ENCODE data around the gene JPH4.
"Not testable (repeated sequence)": the region's sequence is repeated elsewhere in the genome, so short reads cannot be mapped to it uniquely, and the experiment has no call there.

The JPH4 gene

DNA sequence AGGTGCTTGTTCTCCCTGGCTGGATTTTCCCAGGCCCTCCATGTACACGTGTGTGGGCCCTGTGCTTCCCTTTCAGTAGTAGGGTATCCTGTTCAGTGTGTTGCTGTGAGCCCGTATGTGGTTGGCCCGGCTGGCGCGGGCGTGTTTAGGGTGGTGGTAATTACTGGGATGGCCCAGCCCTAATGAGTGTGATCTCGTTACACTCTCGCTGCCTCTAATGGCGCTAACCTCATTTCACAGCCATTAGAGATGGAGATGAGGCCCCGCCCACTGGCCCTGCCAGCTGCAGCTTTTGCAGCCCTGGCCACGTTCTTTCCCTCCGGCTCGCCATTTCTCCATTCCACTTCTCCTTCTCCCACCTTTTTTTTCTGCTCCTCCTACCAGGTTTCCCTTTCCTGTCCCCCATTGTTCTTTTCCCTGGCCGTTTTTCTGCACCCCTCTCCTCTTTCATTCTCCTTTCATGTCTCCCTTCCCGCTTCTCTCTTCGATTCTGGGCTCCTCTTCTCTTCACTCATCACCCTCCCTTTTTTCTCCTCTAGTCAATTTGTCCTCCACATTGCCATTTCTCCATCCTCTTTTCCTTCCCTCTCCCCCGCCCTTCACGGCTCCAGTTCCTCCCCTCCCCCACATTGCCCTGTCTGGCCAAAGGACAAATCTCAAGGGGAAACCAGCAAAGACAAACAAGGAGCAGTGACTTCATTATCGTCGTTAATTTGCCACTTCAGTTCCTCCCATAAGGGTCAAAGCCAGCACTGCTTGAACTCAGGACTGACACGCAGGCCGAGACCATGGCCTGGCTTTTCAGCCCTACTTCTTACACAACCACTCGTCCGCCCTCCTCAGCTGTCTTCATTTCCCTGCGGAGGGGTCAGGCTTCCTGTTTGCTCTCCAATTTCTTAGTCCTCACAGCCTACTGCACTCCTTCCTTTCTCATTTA, 33.8 kb downstream of the JPH4 start:
- no peak for DNase-seq

DNA sequence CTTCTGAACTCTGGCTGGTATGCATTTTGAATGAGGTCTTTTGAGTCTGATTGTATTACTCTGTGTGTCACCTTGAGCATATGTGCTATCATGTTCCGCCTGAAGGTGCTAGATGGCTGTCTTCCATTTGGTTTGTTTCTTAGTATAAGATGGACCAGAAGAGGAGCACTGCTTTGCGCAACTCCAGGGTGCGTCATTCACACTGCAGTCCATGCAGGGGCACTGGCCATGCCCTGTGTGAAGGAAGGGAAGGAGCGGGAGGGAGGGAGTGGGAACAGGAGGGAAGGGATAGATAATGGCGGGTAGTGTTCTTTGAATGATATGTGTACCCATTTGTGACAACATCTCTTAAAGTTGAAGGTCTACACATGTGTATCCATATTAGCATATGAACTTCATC, 35.2 kb downstream of the JPH4 start:
- no peak for DNase-seq

GRCh38 chr14:23542261-23542660, 36.3 kb downstream of the JPH4 start:
- no peak for DNase-seq

GRCh38 chr14:23540141-23540469, 38.5 kb downstream of the JPH4 start:
- no peak for DNase-seq

GRCh38 chr14:23539248-23540140, 39.1 kb downstream of the JPH4 start:
- DNase-seq = peak in 1 of 2 experiments; percentile 15

GRCh38 chr14:23538785-23539184, 39.8 kb downstream of the JPH4 start:
- DNase-seq = no peak

GRCh38 chr14:23538050-23538718, 40.4 kb downstream of the JPH4 start:
- no peak for DNase-seq

DNA sequence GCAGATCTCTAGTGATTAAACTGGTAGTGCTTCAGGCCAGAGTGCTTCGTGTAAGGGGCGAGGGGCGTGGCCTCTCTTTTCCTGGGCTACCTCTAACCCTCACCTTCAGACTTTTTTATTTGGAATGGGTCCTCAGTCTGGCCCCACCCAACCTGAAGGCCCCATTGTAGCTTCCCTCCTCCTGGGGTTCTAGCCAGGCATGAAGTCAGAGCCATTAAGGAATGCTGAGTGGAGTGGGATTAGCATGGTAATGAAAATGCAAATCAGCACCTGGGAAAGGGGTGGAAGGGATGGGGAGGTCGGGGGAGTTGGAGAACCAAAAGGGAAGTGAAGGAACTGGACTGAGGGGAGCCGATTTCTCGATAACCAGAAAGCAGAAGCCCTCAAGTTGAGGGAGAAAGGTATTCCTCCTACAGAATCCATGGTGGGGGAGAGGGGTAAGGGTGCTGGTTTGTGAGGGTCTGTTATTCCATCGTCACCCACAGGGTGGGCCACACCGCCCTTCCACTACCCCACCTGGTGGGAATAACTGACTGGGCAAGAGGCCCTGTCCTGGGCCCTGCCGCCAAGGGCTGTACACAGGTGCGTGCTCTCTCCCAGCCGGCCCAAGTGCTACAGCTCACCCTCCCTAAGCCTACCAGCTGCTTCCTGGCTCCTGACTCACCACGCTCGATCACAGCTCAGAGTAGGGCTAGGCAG, 41.1 kb downstream of the JPH4 start:
- DNase-seq = no peak

- DNase-seq = not testable (repeated sequence)
These were observed 41.7 kb downstream of the JPH4 start for GRCh38 chr14:23536906-23537305.

- DNase-seq = no peak
These were observed 42.1 kb downstream of the JPH4 start for GRCh38 chr14:23536494-23536893.

DNA sequence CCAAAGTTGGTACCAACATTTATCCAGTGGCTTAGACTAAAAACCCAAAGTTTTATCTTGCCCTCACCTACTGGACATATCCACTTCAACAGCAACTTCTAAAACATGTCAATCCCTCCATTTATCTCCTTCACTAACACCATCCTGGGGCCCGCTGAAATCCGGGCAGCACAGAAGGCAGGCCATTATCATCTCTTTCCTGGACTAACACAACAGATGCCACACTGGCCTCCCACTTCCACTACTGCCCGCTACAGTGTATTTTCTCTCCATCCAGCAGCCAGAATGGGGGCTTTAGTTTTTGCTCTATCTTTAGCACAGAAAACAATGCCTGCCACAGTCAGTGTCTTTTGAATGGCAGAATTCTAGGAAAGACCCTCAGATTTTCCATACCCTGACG, 42.6 kb downstream of the JPH4 start:
- no peak for DNase-seq

DNA sequence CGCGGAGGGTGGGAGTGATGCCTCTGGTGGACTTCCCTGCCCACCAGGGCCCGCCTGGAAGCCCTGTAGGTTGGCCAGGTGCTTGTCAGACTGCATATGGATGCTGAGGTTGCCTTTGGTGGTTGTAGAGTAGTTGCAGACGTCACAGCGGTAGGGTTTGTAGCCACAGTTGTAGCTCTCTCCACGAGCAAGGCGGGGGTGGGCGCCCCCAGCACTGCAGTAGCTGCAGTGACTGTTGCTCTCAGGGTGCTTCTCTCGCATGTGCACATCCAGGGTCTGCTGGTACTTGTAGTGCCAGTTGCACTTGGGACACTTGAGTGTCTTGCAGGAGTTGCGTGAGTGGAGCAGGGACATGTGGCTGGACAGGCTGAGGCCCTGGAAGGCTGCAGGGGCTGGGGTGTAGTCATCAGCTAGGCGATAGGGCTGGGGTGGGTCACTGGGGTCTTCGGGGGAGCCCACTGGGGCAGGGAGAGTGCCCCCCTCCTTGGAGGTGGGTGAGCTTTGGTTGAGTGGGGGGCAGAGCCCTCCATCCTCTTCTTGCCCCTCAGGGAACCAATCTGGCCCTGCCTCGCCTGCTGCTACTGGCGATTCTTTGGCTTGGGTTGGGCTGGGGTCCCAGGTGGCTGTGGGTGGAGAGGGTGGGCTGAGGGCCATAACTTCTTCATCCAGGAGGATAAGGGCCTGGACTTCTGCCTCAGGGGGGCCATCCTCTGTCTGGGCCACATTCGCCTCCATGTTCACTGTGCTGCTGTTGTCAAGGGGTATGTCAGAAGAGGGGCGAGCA, 44.7 kb downstream of the JPH4 start:
- no peak for DNase-seq

GRCh38 chr14:23532658-23533057, 45.9 kb downstream of the JPH4 start:
- DNase-seq = no peak

- DNase-seq = no peak
These were observed 47.2 kb downstream of the JPH4 start for GRCh38 chr14:23531391-23531790.

DNA sequence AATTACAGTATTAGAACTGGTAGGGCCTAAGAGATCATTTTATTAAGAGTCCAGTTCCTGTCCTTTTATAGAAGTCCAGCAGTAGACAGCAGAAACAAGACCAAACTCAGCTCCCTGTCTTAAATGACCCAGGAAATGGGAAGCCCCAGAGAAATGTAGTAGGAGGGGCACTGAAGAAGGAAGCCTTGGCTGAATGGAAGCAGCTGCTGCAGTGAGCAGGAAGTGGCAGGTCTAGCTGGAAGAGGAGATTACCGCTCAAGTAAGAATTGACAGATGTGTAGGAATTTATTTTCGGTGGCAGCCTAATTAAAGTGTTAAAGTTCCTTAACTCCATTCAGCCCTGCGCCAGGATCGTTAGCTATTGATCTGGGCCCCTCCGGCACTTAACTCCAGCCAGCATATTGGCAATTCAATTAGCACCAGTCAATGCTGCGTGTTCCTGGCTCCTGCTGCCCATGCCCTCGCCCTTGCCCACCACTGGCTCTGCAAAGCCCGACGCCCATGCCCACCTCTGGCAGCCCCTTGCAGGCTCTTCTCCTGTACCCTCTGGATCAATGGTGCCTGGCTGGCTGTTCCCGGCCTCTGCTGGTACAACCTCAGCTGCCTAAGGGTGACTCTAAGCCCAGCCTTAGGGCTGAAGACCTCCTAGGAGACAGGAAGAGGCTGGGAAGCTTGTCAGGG, 48.1 kb downstream of the JPH4 start:
- no peak for DNase-seq

GRCh38 chr14:23529016-23529415, 49.6 kb downstream of the JPH4 start:
- DNase-seq = no peak

DNA sequence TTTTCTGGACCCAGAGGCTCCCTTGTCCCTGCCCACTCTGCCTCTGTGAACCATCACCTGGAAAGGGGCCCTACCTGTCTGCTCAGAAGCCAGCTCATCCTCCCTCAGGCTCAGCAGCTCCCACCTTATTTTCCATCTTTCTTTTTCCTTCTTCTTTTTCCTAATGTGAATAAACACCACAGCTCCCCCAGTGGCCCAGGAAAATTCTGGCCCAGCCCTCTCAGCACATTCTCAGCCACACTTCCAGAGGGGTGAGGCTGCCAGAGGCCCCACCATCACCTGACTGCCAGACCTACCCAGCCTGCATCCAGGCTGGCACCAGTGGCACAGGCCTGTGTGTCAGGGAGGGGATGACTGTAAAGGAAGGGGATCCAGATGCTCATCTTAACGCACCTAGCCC, 50.0 kb downstream of the JPH4 start:
- no peak for DNase-seq

DNA sequence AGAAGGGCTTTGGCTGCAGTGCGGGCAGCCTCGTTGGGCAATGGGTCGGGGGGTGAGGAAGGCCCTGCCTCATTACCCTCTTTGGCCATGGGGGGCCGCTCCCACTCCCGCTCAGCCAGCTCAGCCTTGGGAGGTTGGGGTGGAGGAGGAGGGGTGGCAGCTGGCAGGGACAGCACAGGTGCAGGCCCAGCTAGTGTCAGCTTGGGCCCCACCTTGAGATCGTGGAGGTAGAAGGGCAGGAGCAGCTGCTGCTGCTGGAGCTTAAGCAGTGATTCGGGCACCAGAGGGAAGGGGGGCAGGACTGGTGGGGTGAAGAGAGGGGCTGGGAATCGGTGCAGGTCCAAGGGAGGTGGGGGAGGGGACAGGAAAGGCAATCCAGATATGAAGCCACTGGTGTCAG, 53.0 kb downstream of the JPH4 start:
- no peak for DNase-seq

- no peak for DNase-seq
These were observed 53.6 kb downstream of the JPH4 start for GRCh38 chr14:23524954-23525353.

- no peak for DNase-seq
These were observed 55.2 kb downstream of the JPH4 start for GRCh38 chr14:23523229-23524016.

All from SW 1271 (cell line).